HG02970 (cell line): ENCODE data around the gene TJAP1.
"Not testable (repeated sequence)": the region's sequence is repeated elsewhere in the genome, so short reads cannot be mapped to it uniquely, and the experiment has no call there.

Experiments
- ATAC-seq: cut with Tn5 transposase; IDR thresholded peaks from one replicate; pipeline ENCODE4 v1.9.1; 2021; ENCODE audit warnings: mild to moderate bottlenecking, moderate library complexity, moderate number of reproducible peaks; ENCODE audit not compliant: unreplicated experiment, low FRiP score

TJAP1 gene

DNA sequence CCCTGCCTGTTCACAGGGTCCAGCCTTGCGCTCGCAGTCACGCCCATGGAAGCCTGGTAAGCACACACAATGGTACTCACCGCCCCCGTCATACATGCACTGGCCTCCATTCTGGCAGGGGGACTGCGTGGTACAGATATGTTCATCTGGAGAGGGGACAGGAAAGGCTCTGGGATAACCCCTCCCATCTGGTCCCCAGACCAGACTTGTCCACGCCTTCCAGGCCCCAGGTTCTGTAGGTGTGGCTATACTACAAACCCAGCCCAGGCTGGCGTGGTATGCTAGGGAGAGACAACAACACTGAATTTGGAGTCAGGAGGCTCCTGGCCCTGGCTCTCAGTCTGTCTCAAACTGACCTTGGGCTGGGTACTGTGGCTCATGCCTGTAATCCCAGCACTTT lies 25.4 kb upstream of the TJAP1 start:
- ATAC-seq, result no peak

DNA sequence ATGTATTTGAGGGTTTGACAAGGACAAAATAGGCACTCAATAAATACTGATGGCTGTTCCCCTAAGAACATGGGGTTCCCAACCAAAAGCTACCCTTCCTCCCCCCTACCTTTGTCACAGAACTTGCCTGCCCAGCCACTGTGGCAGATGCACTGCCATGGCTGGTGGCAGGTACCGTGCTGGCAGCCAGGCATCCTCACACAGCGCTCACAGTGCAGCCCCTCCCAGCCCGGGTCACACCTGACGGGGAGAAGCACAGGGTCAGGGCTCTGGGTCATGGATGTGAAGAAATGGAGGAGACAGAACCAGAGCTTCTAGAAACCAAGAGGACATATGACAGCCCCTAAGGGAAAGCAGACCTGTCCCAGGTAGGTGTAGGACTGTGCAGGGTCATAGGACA lies 24.5 kb upstream of the TJAP1 start:
- ATAC-seq, result no peak

DNA sequence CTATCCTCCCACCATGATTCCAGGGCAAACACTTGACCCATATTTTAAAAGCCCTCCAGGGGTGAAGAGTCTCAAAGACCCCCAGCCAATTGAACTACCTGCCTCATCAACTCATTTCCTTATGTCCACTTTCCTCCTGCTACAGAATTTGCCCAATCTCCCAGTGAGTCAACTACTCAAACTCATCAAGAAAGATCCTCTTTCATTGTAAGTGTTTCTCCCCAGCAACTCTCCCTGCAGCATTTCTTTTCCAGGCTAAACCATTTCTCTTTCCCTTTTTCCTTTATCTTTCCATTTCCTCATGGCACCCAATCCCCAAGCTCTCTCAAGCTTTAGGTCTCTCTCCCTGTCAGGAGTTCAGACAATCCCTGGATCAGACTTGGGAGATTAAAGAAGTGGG lies 23.5 kb upstream of the TJAP1 start:
- ATAC-seq, result no peak

DNA sequence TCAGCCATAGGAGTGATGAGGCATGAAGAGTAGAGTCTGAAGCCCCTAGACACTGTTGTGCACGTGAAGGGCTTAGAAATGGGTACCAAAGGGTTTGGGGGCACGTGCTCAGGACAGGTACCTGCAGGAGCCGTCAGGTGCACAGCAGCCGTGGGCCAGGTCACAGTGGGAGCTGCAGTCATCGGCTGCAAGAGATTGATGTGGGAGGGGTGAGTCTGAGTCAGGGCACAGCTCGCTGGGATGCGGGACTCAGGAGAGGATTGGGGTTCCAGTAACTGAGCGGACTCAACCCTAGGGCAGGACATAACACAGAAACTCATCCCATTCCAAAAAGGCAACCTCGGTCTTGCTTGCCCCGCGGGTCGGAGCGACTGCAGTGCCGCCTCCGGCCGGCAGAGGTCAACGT lies 23.1 kb upstream of the TJAP1 start:
- ATAC-seq, result no peak

DNA sequence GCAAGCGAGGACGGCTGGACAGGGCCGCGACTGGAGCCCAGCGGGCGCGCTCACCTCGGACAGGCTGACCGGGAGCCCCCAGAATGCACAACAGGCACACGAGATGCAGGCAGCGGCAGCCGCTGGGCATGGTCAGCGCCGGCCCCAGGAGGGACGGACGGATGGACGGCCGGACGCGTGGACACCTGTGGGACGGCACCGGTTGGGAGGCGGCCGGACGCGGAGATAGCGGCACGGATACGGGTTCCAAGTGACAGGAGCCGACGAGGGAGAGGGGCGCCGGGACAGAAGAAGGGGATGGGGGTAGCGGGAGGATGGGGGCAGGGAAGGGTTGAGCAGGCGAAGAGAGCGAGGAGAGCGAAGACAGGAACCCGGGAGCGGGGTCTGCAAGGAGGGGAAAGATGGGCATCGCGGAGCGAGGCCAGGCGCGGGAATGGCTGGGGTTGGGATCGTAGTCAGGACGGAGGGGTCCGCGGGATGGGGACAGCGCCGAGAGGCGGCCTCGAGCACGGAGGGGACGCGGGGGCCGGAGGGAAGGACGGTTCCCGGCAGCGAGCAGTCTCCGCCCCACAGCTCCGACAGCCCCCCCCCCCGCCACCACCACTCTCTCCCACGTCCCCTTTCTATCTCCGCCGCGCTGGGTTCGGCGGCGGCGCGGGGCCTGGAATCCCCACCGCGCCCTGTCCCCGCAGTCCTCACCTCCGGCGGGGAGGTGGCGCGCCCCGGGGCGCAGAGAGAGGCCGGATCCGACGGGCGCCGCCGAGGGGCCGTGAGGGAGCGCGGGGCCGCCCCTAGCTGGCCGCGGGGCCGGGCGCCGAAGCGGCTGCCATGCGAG lies 22.5 kb upstream of the TJAP1 start:
- ATAC-seq, result no peak

DNA sequence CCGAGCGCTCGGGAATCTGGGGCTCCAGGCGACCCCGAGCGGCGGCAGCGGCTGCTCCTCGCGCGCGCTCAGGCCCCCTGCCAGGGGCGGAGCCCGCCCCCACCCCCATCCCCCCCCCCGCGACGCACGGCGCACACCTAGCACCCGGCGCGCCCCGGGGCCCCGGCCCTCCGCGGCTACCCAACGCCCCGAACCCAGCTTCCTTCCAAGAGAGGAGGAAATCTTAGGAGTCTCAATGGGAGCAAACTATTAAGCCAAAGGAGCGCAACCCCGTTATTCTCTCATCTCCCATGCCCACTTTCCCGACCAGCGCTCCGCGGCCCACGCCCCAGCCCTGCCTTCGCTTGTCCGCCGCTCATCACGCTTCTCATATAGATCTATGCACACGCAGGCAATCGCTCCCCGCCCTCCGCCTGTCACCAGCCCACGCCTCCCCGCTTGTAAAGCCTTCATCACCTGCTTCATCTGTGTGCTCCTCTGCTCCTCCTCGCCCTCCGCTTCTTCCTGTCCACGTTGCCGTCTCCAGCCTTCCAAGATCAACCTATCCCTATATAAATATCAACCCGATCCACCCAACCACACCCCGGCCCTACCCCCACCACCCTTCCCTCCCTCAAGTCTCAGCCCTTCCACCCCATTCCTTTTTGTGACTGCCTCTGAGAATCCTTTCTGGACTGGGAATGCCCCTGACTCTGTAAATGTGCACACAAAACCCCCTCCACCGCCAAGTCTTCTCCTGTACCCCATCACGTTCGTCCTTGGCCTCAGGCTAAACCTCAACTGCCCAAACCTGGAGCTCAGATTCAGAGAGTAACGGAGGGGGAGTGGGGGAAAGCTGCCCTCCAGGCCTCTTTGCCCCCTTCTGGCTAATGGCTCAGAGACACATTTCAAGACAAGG lies 21.6 kb upstream of the TJAP1 start, which contains the start of gene DLK2:
TSS of gene DLK2 (minus strand) at position 18 of the 898 bp plus-strand sequence. CDS start 723 bp downstream, outside the sequence.
- no peak for ATAC-seq

DNA sequence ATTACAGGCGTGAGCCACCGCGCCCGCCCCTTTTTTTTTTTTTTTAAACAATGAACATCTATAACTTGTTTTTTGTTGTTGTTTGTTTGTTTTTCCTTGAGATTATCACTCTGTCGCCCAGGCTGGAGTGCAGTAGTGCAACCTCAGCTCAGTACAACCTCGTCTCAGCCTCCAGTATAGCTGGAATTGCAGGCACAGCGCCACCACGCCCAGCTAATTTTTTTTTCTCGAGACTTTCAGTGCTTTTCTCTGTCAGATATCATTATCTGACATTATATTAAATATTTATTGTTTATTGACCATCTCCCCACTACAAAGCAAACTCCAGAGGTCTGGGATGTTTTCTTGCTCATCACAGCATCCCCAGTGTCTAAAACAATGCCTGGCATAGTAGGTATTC lies 19.7 kb upstream of the TJAP1 start:
- ATAC-seq, result no peak

DNA sequence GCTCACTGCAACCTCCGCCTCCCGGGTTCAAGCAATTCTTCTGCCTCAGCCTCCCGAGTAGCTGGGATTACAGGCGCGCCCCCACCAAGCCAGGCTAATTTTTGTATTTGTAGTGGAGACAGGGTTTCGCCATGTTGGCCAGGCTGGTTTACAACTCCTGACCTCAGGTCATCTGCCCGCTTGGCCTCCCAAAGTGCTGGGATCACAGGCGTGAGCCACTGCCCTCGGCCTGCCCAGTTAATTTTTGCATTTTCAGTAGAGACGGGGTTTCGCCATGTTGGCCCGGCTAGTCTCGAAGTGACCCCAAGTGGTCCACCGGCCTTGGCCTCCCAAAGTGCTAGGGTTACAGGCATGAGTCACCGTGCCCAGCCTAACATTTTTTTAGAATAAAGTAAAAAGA lies 19.2 kb upstream of the TJAP1 start:
- ATAC-seq, result not testable (repeated sequence)

DNA sequence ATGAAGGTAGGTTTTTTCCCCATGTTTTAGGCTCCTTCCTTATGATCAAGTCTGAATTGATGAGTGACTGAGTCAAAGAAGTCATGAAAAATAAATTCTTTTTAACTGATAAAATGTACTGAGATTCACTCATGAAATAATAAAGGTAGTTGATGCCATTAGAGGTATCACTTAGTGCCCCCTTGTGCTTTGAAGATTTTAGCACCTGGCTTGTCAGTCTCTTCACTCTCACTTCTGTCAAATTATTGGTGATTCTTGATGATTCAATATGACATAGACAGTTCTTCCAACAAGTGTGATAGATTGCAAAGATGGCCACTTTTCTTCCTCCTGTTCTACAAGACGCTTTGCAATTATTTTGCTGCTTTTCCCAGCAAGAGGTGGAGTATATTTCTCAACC lies 17.8 kb upstream of the TJAP1 start:
- no peak for ATAC-seq

DNA sequence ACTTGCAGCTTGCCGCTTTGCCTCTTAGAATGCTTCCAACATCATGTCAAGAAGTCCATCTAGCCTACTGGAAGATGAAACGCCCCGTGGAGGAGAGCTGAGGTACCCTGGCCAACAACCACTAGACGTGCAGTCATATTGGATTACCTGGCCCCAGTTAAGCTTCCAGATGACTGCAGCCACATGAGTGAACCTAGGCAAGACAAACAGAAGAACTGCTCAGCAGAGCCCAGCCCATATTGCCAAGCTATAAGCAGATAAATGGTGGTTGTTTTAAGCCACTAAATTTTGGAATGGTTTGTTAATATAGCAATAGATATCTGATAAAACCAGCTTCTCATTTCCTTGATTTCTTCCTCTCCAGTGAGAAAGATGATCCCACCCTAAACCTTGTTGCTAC lies 17.3 kb upstream of the TJAP1 start:
- ATAC-seq, result no peak

DNA sequence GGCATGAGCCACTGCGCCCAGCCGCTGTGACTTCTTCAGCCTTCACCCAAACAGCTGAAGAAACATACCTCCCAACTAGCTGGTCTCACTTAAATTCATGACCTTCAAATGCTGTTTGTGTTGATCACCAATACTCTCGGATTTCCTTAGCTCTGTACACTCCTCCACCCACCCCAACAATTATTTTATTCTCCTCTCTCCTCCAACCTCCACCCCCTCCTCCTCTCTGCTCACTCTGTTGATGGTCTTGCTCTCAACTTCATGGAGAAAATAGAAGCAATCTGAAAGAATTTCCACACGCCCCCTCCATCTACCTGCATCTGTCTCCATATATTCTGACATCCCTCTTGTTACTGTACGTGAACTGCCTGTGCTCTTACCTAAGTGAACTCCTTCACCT lies 15.4 kb upstream of the TJAP1 start:
- no peak for ATAC-seq

DNA sequence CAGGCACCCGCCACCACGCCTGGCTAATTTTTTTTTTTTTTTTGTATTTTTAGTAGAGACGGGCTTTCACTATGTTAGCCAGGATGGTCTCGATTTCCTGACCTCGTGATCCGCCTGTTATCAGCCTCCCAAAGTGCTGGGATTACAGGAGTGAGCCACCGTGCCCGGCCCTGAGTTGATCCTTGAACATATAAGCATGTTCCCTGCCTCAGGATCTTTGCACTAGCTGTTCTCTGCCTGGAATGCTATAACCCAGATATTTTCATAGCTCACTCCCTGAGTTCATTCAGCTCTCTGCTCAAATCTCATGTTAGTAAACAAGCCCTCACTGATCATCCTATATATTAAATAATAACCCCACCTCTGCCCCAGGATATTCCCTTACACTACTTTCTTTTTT lies 13.0 kb upstream of the TJAP1 start:
- ATAC-seq, result no peak

DNA sequence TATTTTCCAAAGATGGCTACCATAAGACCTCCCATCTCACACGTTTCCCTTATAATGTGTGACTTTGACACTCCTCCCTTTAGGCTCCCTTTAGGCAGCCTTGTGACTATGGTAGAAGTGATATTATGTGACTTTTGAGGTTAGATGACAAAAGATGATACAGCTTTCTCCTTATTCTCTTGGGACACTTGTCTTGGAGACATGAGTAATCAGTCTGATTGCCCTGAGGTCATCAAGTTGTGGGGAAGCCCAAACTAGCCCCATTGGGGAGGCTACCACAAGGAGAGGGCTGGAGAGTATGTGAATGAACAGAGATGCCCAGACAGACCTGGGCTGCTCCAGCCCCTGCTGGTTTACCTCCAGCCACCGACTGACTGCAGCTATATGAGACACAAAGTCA lies 11.4 kb upstream of the TJAP1 start:
- ATAC-seq, result no peak

DNA sequence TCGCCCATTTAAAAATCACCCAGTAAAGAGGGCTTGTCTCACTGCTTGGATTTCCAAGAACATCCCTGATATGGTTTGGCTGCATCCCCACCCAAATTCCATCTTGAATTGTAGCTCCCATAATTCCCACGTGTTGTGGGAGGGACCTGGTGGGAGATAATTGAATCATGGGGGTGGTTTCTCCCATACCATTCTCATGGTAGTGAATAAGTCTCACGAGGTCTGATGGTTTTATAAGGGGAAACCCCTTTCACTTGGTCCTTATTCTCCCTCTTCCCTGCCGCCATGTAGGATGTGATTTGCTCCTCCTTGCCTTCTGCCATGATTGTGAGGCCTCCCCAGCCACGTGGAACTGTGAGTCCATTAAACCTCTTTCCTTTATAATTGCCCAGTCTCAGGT lies 10.1 kb upstream of the TJAP1 start:
- ATAC-seq, result not testable (repeated sequence)

DNA sequence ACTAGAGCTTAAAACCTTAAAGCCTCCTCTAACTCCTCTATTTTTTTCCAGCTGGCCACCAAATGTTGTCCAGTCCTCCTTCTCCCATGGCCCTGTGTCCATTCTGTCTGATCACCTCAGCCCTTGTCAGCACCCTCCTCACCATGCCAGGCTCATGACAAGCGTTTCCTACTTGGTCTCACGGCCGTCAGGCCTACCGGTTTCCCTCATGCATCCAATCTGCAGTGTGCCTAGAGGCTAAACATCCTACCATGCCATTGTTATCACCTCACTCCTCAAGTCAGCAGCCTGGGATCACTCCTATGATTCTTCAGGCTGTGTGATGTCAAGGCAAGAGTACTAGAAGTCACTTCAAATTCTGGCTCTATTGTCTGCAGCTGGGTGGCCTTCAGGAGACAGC lies 9.6 kb upstream of the TJAP1 start:
- no peak for ATAC-seq

DNA sequence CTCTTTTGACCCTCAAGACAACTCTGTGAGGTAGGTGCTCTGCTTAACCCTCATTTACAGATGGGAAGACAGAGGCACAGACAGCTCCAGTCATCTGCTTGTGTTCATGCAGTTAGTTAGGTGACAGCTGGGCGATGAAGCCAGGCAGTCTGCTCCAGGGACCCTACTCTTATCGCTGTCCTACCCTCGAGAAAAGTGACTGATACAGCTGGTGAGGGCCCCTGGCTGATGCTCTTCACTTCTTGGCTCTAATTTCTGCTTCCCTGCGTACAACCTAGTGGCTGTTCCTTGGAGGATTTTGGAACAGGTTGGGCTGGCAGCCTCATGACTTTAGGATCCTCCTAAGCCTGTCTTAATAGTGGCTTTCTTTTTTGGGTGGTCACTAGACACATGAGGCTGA lies 9.1 kb upstream of the TJAP1 start:
- ATAC-seq, result no peak

DNA sequence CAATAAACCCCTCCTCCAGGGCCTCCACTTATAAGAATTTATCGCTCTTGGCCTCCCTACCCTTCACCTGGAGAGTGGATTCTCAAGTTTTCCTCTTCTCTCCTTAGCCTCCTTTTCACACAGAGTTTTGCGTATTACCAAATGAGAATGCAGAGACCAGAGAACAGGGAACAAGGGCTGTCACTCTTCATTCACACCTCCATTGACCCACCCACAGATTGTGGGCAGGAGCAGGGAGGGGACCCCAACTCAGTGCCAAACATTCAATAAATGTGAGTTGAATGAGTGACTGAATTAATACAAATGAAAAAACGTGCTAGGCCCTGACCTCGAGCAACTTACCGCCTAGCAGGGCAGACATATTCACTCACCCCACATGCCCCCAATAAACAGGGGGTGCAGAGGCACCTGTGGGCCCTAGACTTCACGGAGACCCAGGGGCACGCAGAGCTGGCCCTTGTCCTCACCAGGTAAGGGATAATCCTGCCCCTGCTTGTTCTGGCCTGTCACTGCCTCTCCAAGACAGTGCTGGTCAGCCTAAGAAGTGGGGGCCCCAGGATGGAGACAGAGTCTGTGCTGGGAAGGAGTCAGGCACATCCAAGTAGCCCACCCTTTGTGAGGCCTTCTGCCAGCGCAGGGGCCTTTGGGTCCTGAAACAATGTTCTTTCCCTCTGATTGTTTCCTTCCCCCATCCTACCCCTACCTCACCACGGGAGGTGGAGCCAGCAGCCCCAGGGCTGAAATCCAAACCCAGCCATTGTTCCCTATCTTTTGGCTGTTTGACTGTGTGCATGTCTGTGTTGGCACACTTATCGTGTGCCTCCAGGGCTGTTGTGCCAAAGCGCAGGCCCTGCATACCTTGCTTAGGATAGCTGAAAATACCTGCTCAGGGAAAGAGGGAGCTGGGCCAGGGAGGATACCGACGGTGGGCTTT lies 8.4 kb upstream of the TJAP1 start:
- no peak for ATAC-seq

DNA sequence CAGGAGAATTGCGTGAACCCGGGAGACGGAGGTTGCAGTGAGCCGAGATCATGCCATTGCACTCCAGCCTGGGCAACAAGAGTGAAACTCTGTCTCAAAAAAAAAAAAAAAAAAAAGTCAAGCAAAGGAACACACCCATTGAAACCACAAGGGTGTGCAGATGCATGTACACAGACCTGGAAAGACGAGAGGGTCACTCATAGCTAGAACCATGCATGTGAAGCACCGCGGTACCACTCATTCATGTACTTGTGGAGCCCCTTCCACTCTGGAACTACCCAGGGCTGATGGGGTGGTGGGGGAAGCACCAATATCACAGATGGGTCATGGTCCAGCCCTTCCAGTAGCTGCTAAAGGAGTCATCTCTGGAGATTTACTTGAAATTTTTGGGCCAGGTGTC lies 7.4 kb upstream of the TJAP1 start:
- no peak for ATAC-seq

DNA sequence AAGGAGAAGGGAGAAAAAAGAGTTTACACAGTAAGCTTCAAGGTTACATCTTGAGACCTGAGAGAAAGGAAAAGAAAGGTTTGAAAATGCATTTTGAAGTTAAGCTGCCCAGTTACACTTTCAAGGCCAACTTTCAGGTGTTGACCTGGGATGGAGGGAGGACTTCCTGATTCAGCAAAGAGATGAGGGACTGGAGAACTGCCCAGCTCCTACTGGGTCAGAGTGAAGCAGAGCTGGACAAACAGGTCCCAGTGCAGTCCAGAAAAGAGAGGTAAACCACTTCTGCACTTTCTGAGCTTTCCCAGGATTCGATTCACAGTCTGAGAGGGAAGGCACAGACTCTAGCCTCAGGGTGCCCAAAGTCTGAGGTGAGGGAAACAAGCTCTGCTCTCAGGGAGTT lies 6.0 kb upstream of the TJAP1 start:
- ATAC-seq, result no peak

DNA sequence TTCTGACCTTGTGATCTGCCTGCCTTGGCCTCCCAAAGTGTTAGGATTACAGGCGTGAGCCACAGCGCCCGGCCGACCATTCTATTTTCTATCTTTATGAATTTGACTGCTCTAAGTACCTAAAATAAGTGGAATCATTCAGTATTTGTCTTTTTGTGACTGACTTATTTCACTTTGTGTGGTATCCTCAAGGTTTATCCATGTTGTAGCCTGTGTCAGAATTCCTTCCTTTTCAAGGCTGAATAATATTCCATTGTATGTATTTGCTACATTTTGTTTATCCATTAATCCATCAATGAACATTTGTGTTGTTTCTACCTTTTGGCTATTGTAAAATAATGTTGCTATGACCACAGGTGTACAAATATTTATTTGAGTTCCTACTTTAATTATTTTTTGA lies 4.9 kb upstream of the TJAP1 start:
- no peak for ATAC-seq

DNA sequence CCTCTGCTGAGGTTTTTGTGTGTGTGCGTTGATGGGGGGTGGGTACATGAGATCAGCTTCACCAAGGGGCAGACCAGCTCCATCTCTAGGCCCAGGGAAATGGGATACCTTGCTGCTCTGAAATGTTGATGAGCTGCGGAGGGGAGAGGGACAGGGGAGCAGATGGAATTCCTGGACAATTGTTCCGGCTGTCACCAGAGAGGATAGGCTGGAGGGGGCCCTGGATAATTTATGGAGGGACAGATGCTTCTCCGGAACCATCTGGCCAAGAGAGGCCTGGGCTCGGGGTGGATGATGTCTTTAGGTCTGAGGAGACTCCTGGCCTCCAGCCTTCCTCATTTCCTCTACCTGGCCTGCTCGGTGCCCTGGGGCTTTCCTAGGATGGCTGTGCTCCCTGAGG lies 1.9 kb upstream of the TJAP1 start:
- ATAC-seq, result no peak
